GM23248 (cell line): ENCODE results near the gene SPOP. TPM values are rescaled to one million over a fixed set of nuclear protein-coding genes. Genes with fewer than 3 reads are reported as not detected.

Experiments used
- DNase-seq: peaks from one replicate; pipeline ENCODE4 v3.0.0-alpha.2; 2015
- H2AFZ ChIP-seq: fragments of 200-600 bp; sonication (generic); 2 replicates; pipeline ENCODE4 v1.6.1; 2016; ENCODE audit warnings: antibody characterized with exemption
- H3F3A ChIP-seq: fragments of 200-600 bp; sonication (generic); 2 replicates; pipeline ENCODE4 v1.6.1; 2016; ENCODE audit warnings: mild to moderate bottlenecking, antibody characterized with exemption, mixed run types; ENCODE audit not compliant: insufficient read depth
- H3K27ac ChIP-seq: fragments of 200-600 bp; sonication (generic); 2 replicates; pipeline ENCODE4 v1.5.1; 2016; ENCODE audit warnings: mild to moderate bottlenecking
- H3K27me3 ChIP-seq: fragments of 200-600 bp; sonication (generic); replicated peaks from 2 replicates; pipeline ENCODE4 v1.6.1; 2016; ENCODE audit warnings: mild to moderate bottlenecking; ENCODE audit not compliant: insufficient read depth
- H3K36me3 ChIP-seq: fragments of 200-600 bp; sonication (generic); 2 replicates; pipeline ENCODE4 v1.6.1; 2016; ENCODE audit warnings: low read depth, mild to moderate bottlenecking
- H3K4me1 ChIP-seq: fragments of 200-600 bp; sonication (generic); 2 replicates; pipeline ENCODE4 v1.6.1; 2016; ENCODE audit warnings: mild to moderate bottlenecking; ENCODE audit not compliant: insufficient read depth
- H3K4me2 ChIP-seq: fragments of 200-600 bp; sonication (generic); one replicate; pipeline ENCODE4 v1.6.1; 2016; ENCODE audit warnings: mild to moderate bottlenecking; ENCODE audit not compliant: unreplicated experiment
- H3K4me3 ChIP-seq: fragments of 200-600 bp; sonication (generic); 2 replicates; pipeline ENCODE4 v1.5.1; 2016; ENCODE audit warnings: mild to moderate bottlenecking
- H3K79me2 ChIP-seq: fragments of 200-600 bp; sonication (generic); 2 replicates; pipeline ENCODE4 v1.6.1; 2016; ENCODE audit warnings: mild to moderate bottlenecking; ENCODE audit not compliant: insufficient read depth
- H3K9ac ChIP-seq: fragments of 200-600 bp; sonication (generic); 2 replicates; pipeline ENCODE4 v1.6.1; 2016; ENCODE audit warnings: mild to moderate bottlenecking
- H3K9me2 ChIP-seq: fragments of 200-600 bp; sonication (generic); 2 replicates; pipeline ENCODE4 v1.6.1; 2016; ENCODE audit warnings: mixed run types, mild to moderate bottlenecking, moderate library complexity; ENCODE audit not compliant: insufficient read depth
- H3K9me3 ChIP-seq: fragments of 200-600 bp; sonication (generic); one replicate; pipeline ENCODE4 v1.6.1; 2017; ENCODE audit warnings: low read depth
- H4K20me1 ChIP-seq: fragments of 200-600 bp; sonication (generic); 2 replicates; pipeline ENCODE4 v1.6.0; 2016; ENCODE audit not compliant: insufficient read depth
- EZH2 ChIP-seq: fragments of 200-600 bp; sonication (generic); IDR thresholded peaks from 2 replicates; pipeline ENCODE4 v1.6.1; 2018; ENCODE audit warnings: antibody characterized with exemption, mild to moderate bottlenecking; ENCODE audit not compliant: insufficient read depth, poor library complexity, severe bottlenecking
- EZH2phosphoT487 ChIP-seq: fragments of 200-600 bp; sonication (generic); IDR thresholded peaks from 2 replicates; pipeline ENCODE4 v1.6.1; 2018; ENCODE audit warnings: antibody characterized with exemption, moderate library complexity, mild to moderate bottlenecking, low read depth; ENCODE audit not compliant: insufficient read depth
- WGBS, 2 experiments: methylation state at CpG; one replicate each; pipeline ENCODE4 v1.1.6; 2015 to 2017; ENCODE audit warnings: low lambda C conversion rate in 2 of 2, low coverage in 1 of 2; ENCODE audit errors: missing lambda C conversion rate in 2 of 2; 5-methylcytosine and 5-hydroxymethylcytosine counted together
- in situ Hi-C: fragments of 300-500 bp; cut with MboI; formaldehyde crosslinking; loops from 2 replicates; pipeline ENCODE4 v1.15.0; 2020
- polyA plus RNA-seq: library from polyadenylated mRNA; unstranded; fragments of >200 nt; fragmentation: Nextera tagmentation; extraction: Ambion mirVana; gene quantifications from 2 replicates; pipeline ENCODE4 v1.2.1, GENCODE V29; 2016
- total RNA-seq: library from RNA; depleted of rRNA; stranded (reverse); fragments of >200 nt; shearing (Covaris generic); gene quantifications from 2 replicates; pipeline ENCODE4 v1.2.3, GENCODE V29; 2014

SPOP gene
- total and polyA plus RNA-seq, 2 experiments from 2014 or later, result 64.1 to 69.8 TPM

GRCh38 chr17:49610883-49611584 lies 66.9 kb downstream of the SPOP start:
- no peaks in the 10 kb centered on the region for H3K27me3 ChIP-seq
- no peak overlapping the region for H3K4me2 ChIP-seq
- H3K4me1 ChIP-seq, result peaks cover 7% of the 10 kb centered on the region
- peaks cover 6% of the 10 kb centered on the region for H3F3A ChIP-seq
- no peaks in the 10 kb centered on the region for H3K9me2 ChIP-seq
- 75 to 76% methylated on average over 5 of the region's 5 CpGs for WGBS, 2 experiments
- peaks cover 34% of the 10 kb centered on the region for H3K36me3 ChIP-seq
- peaks cover 43% of the 10 kb centered on the region for H3K79me2 ChIP-seq
- no peaks in the 10 kb centered on the region for H3K9me3 ChIP-seq
- no peak for TF ChIP-seq EZH2
- TF ChIP-seq EZH2phosphoT487, result no peak
- no peak overlapping the region for H3K9ac ChIP-seq
- H4K20me1 ChIP-seq, result no peaks in the 10 kb centered on the region
- in situ Hi-C loops, result no loop called here
- no peak overlapping the region for H3K4me3 ChIP-seq
- DNase-seq, result no peak
- no peak overlapping the region for H2AFZ ChIP-seq
- no peak overlapping the region for H3K27ac ChIP-seq

- Histone ChIP-seq H3K27ac (no peak overlapping the region), H3K4me1 (peaks cover 12% of the 10 kb centered on the region; the same call in 1 of the 2 replicates), H3K9me3 (no peaks in the 10 kb centered on the region), H3K4me2 (no peak overlapping the region), H3K27me3 (no peaks in the 10 kb centered on the region), H3K4me3 (no peak overlapping the region), H3K79me2 (no peaks in the 10 kb centered on the region; the same call in 1 of the 2 replicates), H3K9me2 (no peaks in the 10 kb centered on the region), H3K9ac (no peak overlapping the region), H2AFZ (no peak overlapping the region), H3F3A (no peaks in the 10 kb centered on the region), H4K20me1 (no peaks in the 10 kb centered on the region), H3K36me3 (peaks cover 32% of the 10 kb centered on the region)
- WGBS, 2 experiments, result 89 to 95% methylated on average over 7 of the region's 7 CpGs
- no peak for DNase-seq
- in situ Hi-C loops, result no loop called here
- TF ChIP-seq EZH2 (no peak), EZH2phosphoT487 (no peak)
Measured at GRCh38 chr17:49604314-49604869, 73.5 kb downstream of the SPOP start.

GRCh38 chr17:49603720-49604119 lies 74.2 kb downstream of the SPOP start:
- Histone ChIP-seq H3K27me3 (no peaks in the 10 kb centered on the region), H3K4me3 (no peak overlapping the region), H4K20me1 (no peaks in the 10 kb centered on the region), H3K9ac (no peak overlapping the region), H2AFZ (no peak overlapping the region), H3K4me2 (peak overlapping the region; percentile 5), H3K4me1 (peaks cover 12% of the 10 kb centered on the region; the same call in 1 of the 2 replicates), H3K79me2 (no peaks in the 10 kb centered on the region), H3F3A (no peaks in the 10 kb centered on the region), H3K9me2 (no peaks in the 10 kb centered on the region), H3K27ac (peak overlapping the region; percentile 23), H3K36me3 (peaks cover 28% of the 10 kb centered on the region), H3K9me3 (no peaks in the 10 kb centered on the region)
- peak; percentile 43 for DNase-seq
- 81 to 82% methylated on average over 2 of the region's 2 CpGs for WGBS, 2 experiments
- in situ Hi-C loops, result no loop called here
- TF ChIP-seq EZH2, result no peak
- no peak for TF ChIP-seq EZH2phosphoT487

- no peaks in the 10 kb centered on the region for H3K79me2 ChIP-seq
- no peak overlapping the region for H2AFZ ChIP-seq
- H3K36me3 ChIP-seq, result peaks cover 24% of the 10 kb centered on the region
- DNase-seq, result peak; percentile 38
- no peaks in the 10 kb centered on the region for H3K9me3 ChIP-seq
- H3K9ac ChIP-seq, result 0 out of 2 replicates have a peak overlapping the region, but pooled peaks have one; percentile 5
- WGBS, 2 experiments, result 11 to 15% methylated on average over 3 of the region's 3 CpGs
- H3F3A ChIP-seq, result no peaks in the 10 kb centered on the region
- no peak overlapping the region for H3K4me3 ChIP-seq
- peak overlapping the region; percentile 5 for H3K4me2 ChIP-seq
- TF ChIP-seq EZH2, result no peak
- no peak for TF ChIP-seq EZH2phosphoT487
- peaks cover 12% of the 10 kb centered on the region; the same call in 1 of the 2 replicates for H3K4me1 ChIP-seq
- no peaks in the 10 kb centered on the region for H3K9me2 ChIP-seq
- H3K27ac ChIP-seq, result peak overlapping the region; percentile 23
- H3K27me3 ChIP-seq, result no peaks in the 10 kb centered on the region
- no peaks in the 10 kb centered on the region for H4K20me1 ChIP-seq
- in situ Hi-C loops, result no loop called here
Measured at GRCh38 chr17:49603238-49603637, 74.7 kb downstream of the SPOP start.
